ENCODE results near the gene CDK16.
"Not testable (repeated sequence)": the region's sequence is repeated elsewhere in the genome, so short reads cannot be mapped to it uniquely, and the experiment has no call there.

Gene CDK16

DNA sequence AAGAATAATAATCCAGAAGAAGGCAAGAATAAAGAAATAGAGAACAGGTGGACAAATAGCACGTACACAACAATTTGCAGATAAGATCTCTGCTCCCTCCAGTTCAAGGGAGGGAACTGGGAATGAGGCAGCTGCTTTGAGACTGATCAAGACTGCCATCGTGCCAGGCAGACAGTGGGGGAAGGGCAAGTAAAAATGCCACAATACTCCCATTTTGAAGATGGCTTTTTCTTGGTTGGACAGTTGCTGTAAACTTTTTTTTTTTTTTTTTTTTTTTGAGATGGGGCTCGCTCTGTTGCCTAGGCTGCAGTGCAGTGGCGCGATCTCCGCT is 31.5 kb downstream of the CDK16 start:
- no peak for DNase-seq (ENCODE audit: low read depth)

DNA sequence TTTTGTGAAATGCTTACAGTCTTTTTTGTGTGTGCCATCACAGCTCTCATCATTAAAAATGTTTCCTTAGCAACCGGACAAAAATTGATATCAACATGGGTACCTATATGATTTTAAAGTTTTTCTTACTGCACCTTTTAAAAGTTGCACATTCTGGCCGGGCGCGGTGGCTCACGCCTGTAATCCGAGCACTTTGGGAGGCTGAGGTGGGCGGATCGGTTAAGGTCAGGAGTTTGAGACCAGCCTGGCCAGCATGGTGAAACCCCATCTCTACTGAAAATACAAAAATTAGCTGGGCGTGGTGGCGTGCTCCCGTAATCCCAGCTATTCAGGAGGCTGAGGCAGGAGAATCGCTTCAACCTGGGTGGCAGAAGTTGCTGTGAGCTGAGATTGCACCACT is 39.1 kb downstream of the CDK16 start:
- DNase-seq (ENCODE audit: low read depth): not testable (repeated sequence)

DNA sequence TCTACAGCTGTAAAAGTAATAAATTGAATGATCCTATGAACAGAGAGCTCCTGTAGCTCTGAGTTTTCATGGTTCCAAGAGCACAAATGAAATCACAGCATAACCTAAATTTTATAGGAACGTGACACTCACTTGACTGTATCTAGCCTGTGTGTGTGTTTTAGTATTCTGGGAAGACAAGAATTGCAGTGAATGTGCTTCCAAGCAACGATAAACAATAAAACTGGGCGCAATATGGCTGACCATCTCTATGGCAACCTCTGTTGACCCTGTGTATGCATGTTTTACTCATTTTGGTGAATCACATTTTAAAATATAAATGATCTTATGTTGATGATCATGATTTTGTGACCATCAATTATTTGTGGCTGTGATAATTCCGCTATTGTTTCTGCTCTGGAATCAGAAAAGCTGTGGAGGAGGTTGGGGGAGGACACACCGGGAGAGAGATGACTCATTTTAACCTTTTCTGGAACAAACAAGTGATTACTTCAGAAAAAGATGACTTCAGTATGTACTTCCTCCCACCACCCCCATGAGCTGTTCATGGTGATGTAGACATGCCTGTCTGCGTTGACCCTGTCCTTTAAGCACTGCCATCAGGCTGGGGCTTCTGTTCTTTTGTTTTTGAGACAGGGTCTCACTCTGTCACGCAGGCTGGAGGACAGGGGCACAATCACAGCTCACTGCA is 46.1 kb downstream of the CDK16 start:
- DNase-seq (ENCODE audit: low read depth): no peak

DNA sequence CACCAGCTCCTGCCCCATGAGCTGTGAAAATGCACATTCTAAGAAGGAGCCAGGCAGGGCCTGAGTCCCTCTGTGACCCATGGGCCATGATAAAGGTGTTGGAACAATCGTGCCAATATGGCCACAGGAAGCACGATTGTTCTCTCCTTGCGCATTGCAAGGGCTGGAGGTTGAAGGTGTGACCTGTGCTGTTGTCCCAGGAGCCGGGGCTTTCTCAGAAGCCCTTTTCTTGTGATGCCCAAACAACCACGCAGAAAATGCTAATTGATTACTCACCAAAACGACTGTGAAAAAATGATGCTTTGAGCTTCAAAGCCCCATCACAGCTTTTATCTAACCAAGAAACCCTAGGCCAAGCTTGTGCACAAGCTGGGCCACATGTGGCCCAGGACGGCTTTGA is 48.2 kb downstream of the CDK16 start:
- DNase-seq (ENCODE audit: low read depth): no peak

DNA sequence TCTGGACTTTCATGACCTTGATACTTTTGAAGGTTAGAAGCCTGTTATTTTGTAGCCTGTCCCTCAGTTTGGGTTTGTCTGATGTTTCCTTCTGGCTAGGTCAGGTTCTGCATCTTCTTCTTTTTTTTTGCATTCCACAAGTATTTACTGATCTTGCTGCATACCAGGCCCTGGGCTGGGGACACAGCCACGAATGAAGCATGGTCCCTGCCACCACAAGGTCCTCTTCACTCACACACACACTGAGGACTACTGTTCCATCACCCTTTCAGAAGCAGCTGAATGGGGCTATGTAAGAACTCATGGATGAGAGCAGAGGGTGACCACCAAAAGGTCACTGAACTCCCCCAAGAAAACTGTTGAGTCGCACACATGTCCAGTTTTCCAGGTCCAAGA is 53.5 kb downstream of the CDK16 start:
- DNase-seq (ENCODE audit: low read depth): no peak

DNA sequence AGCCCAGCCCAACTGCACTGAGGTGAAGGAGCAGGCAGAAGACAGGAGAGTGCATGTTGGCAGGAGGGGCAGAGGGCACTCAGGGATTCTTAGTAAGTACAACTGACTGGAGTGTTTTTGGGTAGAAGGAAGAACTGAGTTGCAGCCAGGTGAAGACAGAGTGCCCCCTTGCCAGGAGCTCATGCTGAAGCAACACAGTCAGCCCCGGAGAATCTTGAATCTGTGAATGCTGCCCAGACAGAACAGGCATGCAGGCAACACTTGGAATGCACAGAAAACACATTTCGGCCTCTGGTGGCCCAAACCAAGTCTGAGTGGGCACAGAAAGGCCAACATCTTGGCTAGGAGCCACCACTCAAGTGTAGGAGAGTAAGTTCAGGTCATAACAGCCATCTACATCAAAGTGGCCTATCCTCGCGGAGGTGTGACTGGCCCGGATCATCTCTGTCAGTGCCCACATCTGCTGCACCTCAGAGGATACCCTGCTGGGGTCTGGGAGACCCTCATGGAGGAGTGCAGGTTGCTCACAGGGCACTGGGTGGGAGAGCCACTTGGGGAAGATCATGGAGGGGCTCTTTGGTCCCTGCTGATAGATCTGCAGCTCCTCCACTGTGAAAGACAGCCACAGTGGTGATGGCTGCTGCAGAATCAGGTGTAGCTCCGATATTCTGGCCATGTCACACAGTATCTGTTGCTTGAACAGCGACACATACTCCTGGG is 54.7 kb downstream of the CDK16 start:
- no peak for DNase-seq (ENCODE audit: low read depth)

DNA sequence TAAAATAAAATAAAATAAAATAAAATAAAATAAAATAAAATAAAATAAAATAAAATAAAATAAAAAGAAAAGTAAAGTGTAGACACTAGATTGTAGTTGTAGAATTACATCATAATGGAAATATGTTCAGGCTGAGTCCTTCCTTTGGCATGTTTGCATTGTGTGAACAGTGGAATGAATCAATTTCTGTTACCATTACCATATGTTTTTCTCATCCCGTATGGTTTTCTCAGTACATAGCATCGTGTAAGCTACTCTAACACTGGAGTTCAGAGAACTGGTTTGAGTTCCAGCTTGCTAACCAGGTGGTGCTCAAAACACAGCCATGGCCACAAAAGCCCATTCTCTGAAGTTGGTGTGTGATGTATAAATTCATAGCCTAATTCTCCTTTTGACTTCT is 60.2 kb downstream of the CDK16 start:
- DNase-seq (ENCODE audit: low read depth): no peak

Data from stimulated activated CD8-positive, alpha-beta memory T cell treated with anti-CD3 and anti-CD28 coated beads, Interleukin-12 subunit alpha, Interleukin-12 subunit beta, amount 100 ng/mL, for 4 hours (primary cell).